GM15510 (cell line): ENCODE measurements around the gene MYRF.

Source experiments
- POLR2A ChIP-seq: IDR thresholded peaks from 3 replicates; pipeline ENCODE4 v1.6.1; 2011; ENCODE audit warnings: borderline replicate concordance; ENCODE audit not compliant: insufficient read length; ENCODE audit errors: extremely low read depth

The MYRF gene

DNA sequence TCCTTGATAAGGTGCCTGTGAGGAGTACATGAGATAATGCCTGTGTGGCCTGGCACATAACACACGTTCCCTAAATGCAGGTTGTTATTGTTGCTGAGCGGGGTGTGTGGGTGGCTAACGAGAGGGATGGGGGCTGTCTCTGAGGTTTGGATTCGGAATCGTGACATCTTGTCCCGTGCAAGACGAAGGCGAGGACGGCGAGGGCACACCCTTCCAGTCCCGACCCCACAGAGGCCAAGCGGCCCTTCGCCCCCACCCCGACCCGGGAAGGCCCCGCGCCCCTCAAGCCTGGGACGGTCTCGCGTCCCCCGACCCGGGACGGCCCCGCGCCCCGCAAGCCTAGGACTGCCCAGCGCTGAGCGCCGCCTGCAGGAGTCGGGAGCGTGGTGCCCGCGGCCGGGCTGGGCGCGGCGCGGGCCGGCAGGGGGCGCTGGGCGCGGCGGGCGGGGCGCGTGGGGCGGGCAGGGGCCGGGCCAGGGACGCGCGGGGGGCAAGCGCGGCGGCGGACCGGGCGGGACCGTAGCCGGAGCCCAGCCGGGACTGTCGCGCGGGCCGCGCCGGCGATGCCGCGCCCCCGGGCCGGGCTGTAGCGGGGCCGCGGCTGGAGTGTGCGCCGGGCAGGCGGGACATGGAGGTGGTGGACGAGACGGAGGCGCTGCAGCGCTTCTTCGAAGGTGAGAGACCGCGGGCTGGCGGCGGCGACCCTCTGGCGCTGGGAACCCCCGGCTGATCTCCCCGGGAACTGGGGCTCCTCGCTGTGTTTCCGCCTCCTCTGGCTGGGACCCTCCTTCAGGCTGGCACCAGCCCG, at the start of gene MYRF:
Gene MYRF, plus strand, starts transcription at position 520 of the 808 bp plus-strand sequence. Its CDS starts 109 bp downstream, at position 629.
- TF ChIP-seq POLR2A = no peak

DNA sequence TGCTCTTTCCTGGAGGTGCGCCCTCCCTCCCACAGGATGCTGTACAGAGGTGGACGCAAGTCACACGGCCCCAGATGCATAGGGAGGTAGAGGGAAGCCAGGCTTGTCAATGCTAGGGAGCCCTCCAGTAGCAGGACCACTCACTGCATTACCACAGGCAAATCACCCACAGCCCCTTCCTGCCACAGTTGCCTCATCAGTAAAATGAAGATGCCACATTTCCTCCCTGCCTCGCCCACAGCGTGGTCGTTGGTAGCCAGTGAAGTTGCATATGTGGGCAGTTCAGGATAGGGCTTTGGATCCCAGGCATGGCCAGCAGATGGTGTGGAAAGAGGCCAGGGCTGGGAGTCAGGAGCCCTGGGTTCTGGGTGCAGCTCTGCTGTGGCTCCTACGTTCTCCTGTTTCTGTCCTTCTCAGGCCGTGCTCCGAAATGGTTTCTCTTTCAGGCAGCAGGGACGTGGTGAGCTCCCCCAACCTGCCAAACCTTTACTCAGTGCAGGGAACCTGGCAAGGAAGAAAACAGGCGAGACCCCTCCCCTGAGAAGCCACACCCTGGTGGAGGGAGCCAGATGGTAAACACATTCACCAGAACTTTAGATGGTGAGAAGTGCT, 49.6 kb upstream of the MYRF start:
- TF ChIP-seq POLR2A = no peak

DNA sequence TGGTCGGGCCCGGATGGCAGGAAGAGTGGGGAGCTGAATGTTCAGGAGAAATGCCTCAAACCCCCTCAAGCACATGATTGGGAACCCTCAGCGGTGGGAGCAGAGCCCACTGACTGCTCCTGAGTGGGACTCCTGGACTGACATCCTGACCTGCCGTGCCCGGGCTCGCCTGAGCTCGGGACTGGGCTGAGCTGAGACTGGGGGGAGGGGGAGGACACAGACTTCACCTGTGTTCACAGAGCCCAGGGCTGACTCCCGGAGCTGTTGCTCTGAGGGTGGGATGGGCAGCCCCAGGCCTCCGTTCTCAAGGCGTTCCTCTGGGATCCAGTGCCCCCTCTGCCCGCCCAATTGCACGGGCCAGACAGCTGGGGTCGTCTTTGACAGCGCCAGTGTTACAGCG, 47.6 kb upstream of the MYRF start:
- no peak for TF ChIP-seq POLR2A

DNA sequence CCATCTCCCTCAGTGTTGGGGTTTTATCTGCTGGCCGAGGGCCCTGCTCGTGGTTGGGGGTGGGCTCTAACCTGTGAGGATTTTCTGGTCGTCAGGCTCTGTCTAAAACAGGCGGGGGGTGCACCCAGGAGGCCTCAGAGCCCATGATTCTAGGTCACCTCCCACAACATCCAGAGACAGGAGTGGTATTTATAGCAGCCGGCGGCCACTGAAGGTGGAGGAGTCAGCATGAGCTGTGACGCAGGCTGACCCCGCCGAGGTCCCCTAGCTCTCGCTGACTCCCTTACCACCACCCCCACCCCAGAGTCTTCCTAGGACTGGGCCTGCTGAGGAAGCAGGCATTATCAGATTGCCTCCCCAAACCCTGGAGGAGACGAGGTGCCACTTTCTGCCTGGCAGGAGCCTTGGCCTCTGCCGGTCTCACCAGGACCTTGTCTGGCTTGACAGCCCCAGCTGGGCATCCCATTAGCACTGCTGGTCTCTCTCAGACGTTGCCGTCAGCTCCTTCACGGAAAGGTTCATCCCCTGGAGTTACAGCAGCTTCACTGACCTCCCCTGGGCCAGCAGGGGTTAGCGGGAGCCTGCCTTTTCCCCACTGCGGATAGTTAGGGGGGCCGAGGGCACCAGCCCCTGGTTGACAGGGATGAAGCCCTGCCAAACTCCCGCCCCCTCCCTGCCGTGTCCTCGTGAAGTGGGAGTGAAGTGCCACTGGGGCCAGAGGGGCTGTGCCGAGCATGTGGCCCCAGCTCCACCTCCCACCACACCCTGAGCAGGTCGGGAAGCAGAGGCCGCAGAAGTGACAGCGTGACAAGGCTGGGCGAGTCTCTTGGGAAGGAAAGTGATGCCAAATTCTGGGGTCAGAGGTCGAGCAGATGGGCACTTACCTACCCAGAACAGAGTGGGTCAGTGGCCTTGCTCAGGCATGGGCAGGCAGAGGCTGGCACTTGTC, 45.7 kb upstream of the MYRF start:
- TF ChIP-seq POLR2A = no peak

DNA sequence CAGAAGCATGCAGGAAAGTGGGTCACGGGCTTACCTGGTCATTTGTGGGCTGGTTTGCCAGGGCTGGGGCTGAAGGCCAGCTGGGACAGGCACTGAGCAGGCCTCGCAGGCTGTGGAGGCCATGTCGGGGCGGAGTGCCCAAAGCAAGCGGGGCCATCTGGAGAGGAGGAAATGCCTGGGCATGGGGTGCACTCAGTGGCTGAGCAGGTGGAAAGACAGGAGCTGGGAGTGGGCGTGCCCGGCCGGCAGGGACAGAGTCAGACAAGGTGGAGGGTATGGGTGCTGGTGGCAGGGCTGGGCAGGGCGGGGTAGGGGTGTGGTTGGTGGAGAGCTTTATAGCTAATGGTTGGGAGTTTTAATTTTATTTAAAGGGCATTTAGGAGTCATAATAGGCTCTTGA, 44.9 kb upstream of the MYRF start:
- TF ChIP-seq POLR2A = no peak

DNA sequence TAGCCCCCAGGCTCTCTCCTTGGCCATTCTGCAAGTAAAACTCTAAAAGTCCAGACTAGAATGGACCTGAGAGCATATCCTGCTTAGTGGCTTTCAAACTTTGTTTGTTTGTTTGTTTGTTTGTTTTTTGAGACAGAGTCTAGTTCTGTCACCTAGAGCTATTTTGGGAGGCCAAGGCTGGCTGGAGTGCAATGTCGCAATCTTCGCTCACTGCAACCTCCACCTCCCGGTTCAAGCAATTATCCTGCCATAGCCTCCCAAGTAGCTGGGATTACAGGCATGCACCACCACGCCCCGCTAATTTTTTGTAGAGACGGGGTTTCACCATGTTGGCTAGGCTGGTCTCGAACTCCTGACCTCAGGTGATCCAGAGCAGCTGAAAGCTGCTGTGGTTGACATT, 43.3 kb upstream of the MYRF start:
- TF ChIP-seq POLR2A = no peak

DNA sequence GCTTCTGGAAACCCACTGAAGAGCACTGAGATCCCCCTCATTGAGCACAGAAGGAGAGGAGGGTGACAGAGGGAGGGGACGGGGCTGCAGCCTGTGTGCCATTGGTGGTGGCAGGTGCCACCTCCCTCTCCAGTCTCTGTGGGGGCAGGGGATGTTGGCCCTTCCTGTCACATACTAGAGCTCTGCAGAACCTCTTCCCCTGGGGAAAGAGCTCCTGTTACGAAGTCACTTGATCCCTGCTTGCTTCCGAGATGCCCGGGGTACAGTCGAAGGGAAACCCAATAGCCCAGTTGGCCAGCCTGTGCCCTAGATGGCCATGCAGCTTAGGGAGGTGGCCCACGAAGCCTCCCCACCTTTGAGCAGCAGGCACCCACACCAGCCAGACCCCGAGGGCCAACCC, 42.9 kb upstream of the MYRF start:
- TF ChIP-seq POLR2A = no peak

DNA sequence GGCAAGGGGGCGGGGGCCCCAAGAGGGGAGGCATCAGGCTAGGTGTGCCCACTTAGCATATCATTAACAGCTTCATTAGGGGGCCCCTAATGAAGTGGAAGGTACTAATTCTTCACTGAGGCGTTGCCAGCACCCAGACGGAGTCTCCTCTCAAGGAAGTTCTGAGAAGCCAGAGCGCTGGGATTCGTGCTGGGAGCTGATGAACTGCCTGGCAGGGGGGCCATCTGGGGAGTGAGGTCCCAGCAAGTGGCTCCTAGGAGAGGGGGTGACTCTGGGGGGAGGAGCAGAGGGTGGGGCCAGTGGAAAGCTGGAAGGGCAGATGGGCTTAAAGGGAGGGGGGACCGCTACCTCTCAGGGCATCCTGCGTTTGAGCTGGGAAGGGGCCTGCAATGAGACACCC, 42.4 kb upstream of the MYRF start:
- no peak for TF ChIP-seq POLR2A

DNA sequence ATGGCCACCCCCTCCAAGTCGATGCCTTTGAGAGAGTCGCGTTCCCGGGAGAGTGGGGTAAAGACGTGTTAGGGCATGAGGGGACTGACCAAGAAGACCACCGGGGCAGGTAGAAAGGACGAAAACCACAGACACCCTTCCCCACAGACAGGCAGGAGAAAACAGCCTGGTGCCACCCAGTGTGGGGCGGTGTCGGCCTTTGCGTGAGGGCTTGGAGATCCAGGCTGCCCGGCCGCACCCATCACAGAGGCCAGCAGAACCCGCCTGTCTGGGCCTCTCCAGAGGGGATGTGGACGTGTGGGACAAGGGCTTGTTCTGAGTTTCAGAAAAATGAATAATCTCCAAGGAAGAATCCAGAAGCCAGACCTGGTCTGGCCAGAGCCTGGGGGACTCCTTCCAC, 41.4 kb upstream of the MYRF start:
- no peak for TF ChIP-seq POLR2A

DNA sequence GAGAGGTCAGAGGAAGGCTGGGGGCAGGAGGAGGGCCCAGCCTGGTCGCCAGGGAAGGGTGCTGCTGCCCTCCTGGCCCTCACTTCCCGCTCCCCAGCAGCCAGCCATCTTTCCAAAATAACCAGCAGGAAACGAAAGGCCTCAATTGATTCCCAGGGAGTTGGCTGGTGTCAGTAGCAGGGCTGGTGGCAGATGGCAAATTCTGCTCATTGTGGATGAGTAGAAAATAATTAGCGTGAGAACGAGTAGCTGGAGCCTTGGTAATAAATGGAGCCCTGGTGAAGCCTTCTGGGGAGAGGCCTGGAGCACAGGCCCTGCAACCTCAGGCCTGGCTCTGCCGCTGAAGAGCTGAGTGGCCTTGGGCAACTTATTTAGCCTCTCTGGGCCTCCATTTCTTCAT, 40.9 kb upstream of the MYRF start:
- TF ChIP-seq POLR2A = no peak

DNA sequence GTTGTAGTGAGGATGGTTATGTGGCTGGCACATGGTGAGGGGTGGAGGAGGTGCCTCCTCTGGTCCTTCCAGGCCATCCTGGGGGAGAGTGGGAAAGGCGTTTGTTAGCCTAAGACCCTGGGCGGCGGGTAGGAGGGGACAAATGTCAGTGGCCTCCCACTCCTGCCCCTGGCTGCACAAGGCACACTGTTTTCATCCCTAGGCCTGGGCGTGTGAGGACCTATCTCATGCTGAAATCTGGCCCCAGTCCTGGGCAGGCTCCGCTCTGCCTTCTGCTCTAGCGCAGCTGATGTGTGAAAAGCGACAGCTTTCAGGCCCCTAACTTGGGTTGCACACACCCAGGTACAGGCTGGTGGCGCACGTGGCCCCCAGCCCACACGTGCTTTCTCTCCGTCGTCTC, 40.1 kb upstream of the MYRF start:
- TF ChIP-seq POLR2A = no peak

DNA sequence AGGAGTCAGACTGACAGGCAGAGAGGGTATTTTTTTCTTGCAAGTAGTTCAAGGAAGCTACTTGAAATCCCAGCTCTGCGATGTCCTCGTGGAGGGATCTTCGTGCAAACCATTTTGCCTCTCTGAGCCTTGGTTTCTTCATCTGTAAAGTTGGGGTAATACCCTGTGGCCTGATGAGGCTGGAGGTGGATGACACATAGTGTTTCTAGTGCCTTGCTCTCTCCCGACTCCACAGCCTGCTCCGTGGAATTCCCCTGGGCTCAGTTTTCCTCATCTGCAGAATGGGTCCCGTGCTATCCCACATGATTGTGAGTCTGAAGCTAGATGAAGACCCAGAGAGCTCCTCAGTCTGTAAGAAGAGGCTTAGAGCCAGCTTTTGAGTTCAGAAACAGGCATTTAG, 39.6 kb upstream of the MYRF start:
- no peak for TF ChIP-seq POLR2A

DNA sequence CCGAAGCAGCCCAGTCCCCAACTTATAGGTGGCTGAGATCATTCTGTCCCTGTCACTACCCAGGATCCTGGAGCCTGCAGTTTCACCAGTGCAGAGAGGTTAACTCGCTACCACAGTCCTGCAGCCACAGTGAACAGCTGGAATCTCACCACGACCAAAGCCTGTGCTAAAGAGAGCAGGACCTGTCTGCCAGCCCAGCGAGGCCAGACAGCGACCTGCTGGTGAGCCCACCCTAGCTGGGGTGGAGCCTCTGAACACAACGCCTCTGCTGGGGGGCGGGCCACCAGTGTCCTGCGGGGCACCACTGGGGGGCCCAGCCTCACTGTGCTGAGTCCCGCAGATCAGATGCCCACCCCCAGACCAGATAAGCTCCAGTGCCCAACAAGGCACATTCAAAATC, 39.0 kb upstream of the MYRF start:
- no peak for TF ChIP-seq POLR2A

DNA sequence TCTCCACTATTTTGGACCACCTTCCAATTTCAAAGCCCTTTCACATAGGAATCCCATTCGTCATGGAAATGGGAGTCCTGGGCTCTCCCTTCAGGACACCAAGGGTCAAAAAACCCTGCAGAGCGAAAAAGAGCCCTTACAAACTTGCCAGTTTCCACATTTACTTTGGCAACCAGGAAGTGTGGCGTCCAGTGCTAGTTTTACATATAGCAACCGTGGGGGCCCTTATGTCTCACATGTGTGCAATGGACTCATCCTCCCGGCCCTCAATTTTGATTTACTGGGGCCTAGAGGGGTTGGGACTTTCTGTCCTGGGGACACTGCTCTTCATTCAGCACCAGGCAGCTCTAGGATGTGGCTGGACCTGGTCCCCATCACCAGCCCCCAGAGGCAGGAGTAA, 38.5 kb upstream of the MYRF start:
- TF ChIP-seq POLR2A = no peak

DNA sequence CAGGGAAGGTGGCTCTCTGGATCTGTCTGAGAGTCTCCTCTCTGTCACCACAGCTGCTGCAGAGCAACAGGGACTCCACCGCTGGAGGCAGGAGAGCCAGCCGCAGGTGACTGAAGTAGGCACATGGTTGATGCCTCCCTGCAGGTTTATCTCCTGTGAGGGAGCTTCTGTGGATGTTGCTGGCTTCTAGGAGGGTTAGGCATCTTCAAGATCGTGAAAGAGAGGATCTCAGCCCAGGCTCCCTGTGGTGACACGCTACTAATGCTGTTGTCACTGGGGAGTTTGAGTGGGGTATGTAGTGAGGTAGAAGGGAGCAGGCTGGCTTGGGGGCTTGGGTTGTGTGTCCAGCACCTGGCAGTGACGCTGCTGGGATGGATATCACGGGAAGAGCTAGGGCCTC, 38.1 kb upstream of the MYRF start:
- no peak for TF ChIP-seq POLR2A
